GM12878 (cell line): ENCODE measurements around the gene SMPD1. TPM values are rescaled to one million over a fixed set of nuclear protein-coding genes. Genes with fewer than 3 reads are reported as not detected.

Experiments
- ATAC-seq: fragments of 200-7000 bp; cut with Tn5 transposase; 3 replicates; pipeline ENCODE4 v1.9.1; 2020; ENCODE audit warnings: mild to moderate bottlenecking, moderate library complexity
- BruUV-seq: library from RNA; stranded (reverse); fragments of 400-500 nt; replicated peaks from 2 replicates; lab custom pipeline; 2021; lab: Mats Ljungman, UMichigan
- CTCF ChIA-PET: fragments of 300-600 bp; sonication (Branson Sonifier 250); formaldehyde crosslinking; extraction: SDS; loops from one replicate; lab custom pipeline; 2021; ENCODE audit warnings: inconsistent platforms; lab: Yijun Ruan, JAX
- POLR2A ChIA-PET: fragments of 350-600 bp; formaldehyde crosslinking; extraction: SDS; loops from one replicate; lab custom pipeline; 2021; ENCODE audit warnings: inconsistent platforms; lab: Charles Lee
- RAD21 ChIA-PET: fragments of 300-600 bp; sonication (Branson Sonifier 250); formaldehyde crosslinking; loops from one replicate; lab custom pipeline; 2023; ENCODE audit warnings: antibody characterized with exemption; ENCODE audit not compliant: unreplicated experiment; lab: Charles Lee
- SMC1A ChIA-PET: fragments of 300-600 bp; sonication (Branson Sonifier 250); formaldehyde crosslinking; loops from one replicate; lab custom pipeline; 2023; ENCODE audit not compliant: unreplicated experiment, uncharacterized antibody; lab: Charles Lee
- DNase-seq: peaks from one replicate; pipeline ENCODE4 v3.0.0-alpha.2; 2011; ENCODE audit warnings: low read depth, low spot score
- FAIRE-seq: peaks from 3 replicates; lab custom pipeline; 2011; peaks lifted over from hg19 to GRCh38; lab: Jason Lieb, UNC
- H2AFZ ChIP-seq: 2 replicates; pipeline ENCODE4 v1.6.0; 2011; ENCODE audit warnings: low read depth, low read length, control low read depth; ENCODE audit not compliant: control insufficient read depth
- H3K27ac ChIP-seq: 2 replicates; pipeline ENCODE4 v1.5.1; 2011; ENCODE audit warnings: control low read depth; ENCODE audit not compliant: control insufficient read depth, insufficient read depth
- H3K27me3 ChIP-seq, 2 experiments: replicated peaks in 1 of 2; 2 replicates each; pipeline versions ENCODE4 v1.6.0 to v1.6.1; 2011; ENCODE audit warnings: low read length in 1 of 2; ENCODE audit not compliant: control insufficient read depth in 2 of 2, insufficient read depth in 2 of 2
- H3K36me3 ChIP-seq, 2 experiments: 2 replicates each; pipeline ENCODE4 v1.5.1; 2011; ENCODE audit warnings: low read length in 1 of 2; ENCODE audit not compliant: control insufficient read depth in 2 of 2, insufficient read depth in 2 of 2
- H3K4me1 ChIP-seq: 2 replicates; pipeline ENCODE4 v1.6.1; 2011; ENCODE audit warnings: mild to moderate bottlenecking, low read length, moderate library complexity, mixed read lengths; ENCODE audit not compliant: control insufficient read depth, insufficient read depth
- H3K4me2 ChIP-seq: 2 replicates; pipeline ENCODE4 v1.6.0; 2011; ENCODE audit warnings: control low read depth; ENCODE audit not compliant: control insufficient read depth, insufficient read depth
- H3K4me3 ChIP-seq: fragments of 200-600 bp; sonication (generic); 2 replicates; pipeline ENCODE4 v1.5.1; 2016
- H3K79me2 ChIP-seq: 2 replicates; pipeline ENCODE4 v1.6.0; 2011; ENCODE audit warnings: low read length; ENCODE audit not compliant: control insufficient read depth, insufficient read depth
- H3K9ac ChIP-seq: 2 replicates; pipeline ENCODE4 v1.8.0; 2011; ENCODE audit warnings: low read length, control low read depth, mixed read lengths; ENCODE audit not compliant: control insufficient read depth, insufficient read depth
- H3K9me3 ChIP-seq: replicated peaks from 3 replicates; pipeline ENCODE4 v1.5.1; 2011; ENCODE audit warnings: mild to moderate bottlenecking, low read length; ENCODE audit not compliant: control insufficient read depth, insufficient read depth
- H4K20me1 ChIP-seq: 2 replicates; pipeline ENCODE4 v1.6.0; 2011; ENCODE audit not compliant: control insufficient read depth, insufficient read depth
- FOXM1 ChIP-seq: IDR thresholded peaks from 2 replicates; pipeline ENCODE4 v1.6.1; 2012; ENCODE audit warnings: low read depth, mild to moderate bottlenecking, inconsistent platforms, low read length, moderate library complexity
- MEF2B ChIP-seq: fragments of 450-650 bp; IDR thresholded peaks from 2 replicates; pipeline ENCODE4 v1.6.1; 2018; ENCODE audit warnings: mild to moderate bottlenecking, moderate library complexity; ENCODE audit not compliant: partially characterized antibody, poor library complexity, severe bottlenecking
- WGBS: methylation state at CpG from one replicate; pipeline ENCODE4 v1.1.6; 2016; ENCODE audit warnings: low lambda C conversion rate; ENCODE audit not compliant: insufficient replicate concordance, insufficient coverage; ENCODE audit errors: missing lambda C conversion rate; 5-methylcytosine and 5-hydroxymethylcytosine counted together
- in situ Hi-C: fragments of 300-500 bp; cut with MboI; formaldehyde crosslinking; loops from 9 replicates; pipeline ENCODE4 v1.14.3; 2018; ENCODE audit warnings: mixed read lengths
- intact Hi-C: fragments of 100-400 bp; cut with micrococcal nuclease; formaldehyde crosslinking; loops from one replicate; pipeline ENCODE4 v1.14.2; 2022; ENCODE audit not compliant: unreplicated experiment
- polyA plus RNA-seq, 11 experiments: library from polyadenylated mRNA; depleted of rRNA in 4 of 11; unstranded in 6 of 11; stranded (reverse) in 5 of 11; fragments of >200 nt; fragmentation: Nextera tagmentation in 4 of 11; fragmentation: Illumina TruSeq in 1 of 11; extraction: Ambion mirVana in 4 of 11; extraction: Trizol in 1 of 11; gene quantifications; 1 replicate in 1 of 11; 2 replicates in 10 of 11; pipeline versions ENCODE4 v1.2.1 to v1.2.3, GENCODE V29; 2011 to 2016; ENCODE audit warnings: inconsistent platforms in 2 of 11, missing spikeins in 2 of 11, low read depth in 1 of 11
- total RNA-seq, 4 experiments: library from RNA; depleted of rRNA in 3 of 4; stranded (reverse); fragments of >200 nt in 3 of 4; fragmentation: Illumina TruSeq in 1 of 4; extraction: Trizol in 1 of 4; gene quantifications; 2 replicates each; pipeline versions ENCODE4 v1.2.1 to v1.2.3, GENCODE V29; 2013 to 2021
- TF ChIP-seq, protein P1 (sequence below): fragments of 450-650 bp; IDR thresholded peaks from 2 replicates; pipeline ENCODE4 v1.6.1; 2017; ENCODE audit warnings: mild to moderate bottlenecking, moderate library complexity

Gene SMPD1
- total and polyA plus RNA-seq, 10 of the 15 experiments (the other 5 are each of a cell fraction or from before 2014, with no cell fraction given), result 1.4 to 13.7 (median 6.2) TPM

DNA sequence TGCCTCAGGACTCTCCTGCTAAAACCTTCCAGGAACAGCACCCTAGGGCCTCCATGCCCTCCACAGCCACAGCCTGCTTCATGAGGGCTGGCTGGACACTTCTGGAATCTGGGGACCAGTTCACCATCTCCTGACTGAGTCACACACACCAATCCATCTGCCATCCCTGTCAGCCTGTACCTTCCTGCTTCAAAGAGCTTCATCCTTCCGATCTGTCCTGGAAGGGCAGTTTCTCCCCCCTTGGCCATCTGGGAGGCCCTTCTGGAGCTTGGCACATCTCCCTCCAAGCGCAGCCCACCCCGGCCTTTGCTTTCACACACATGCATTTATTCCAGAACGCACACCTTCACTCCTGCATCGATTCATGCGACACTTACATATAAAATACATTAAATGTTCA, 15.6 kb downstream of the SMPD1 start:
- DNase-seq (no peak), ATAC-seq (no peak), FAIRE-seq (no peak)
- TF ChIP-seq, protein P1, sequence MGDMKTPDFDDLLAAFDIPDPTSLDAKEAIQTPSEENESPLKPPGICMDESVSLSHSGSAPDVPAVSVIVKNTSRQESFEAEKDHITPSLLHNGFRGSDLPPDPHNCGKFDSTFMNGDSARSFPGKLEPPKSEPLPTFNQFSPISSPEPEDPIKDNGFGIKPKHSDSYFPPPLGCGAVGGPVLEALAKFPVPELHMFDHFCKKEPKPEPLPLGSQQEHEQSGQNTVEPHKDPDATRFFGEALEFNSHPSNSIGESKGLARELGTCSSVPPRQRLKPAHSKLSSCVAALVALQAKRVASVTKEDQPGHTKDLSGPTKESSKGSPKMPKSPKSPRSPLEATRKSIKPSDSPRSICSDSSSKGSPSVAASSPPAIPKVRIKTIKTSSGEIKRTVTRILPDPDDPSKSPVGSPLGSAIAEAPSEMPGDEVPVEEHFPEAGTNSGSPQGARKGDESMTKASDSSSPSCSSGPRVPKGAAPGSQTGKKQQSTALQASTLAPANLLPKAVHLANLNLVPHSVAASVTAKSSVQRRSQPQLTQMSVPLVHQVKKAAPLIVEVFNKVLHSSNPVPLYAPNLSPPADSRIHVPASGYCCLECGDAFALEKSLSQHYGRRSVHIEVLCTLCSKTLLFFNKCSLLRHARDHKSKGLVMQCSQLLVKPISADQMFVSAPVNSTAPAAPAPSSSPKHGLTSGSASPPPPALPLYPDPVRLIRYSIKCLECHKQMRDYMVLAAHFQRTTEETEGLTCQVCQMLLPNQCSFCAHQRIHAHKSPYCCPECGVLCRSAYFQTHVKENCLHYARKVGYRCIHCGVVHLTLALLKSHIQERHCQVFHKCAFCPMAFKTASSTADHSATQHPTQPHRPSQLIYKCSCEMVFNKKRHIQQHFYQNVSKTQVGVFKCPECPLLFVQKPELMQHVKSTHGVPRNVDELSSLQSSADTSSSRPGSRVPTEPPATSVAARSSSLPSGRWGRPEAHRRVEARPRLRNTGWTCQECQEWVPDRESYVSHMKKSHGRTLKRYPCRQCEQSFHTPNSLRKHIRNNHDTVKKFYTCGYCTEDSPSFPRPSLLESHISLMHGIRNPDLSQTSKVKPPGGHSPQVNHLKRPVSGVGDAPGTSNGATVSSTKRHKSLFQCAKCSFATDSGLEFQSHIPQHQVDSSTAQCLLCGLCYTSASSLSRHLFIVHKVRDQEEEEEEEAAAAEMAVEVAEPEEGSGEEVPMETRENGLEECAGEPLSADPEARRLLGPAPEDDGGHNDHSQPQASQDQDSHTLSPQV, result no peak
- TF ChIP-seq MEF2B (no peak), FOXM1 (no peak)
- H3K9ac ChIP-seq, result no peak overlapping the region
- RAD21 ChIA-PET, result no interaction called here
- POLR2A ChIA-PET, result no interaction called here
- peaks cover 25% of the 10 kb centered on the region for H3K4me1 ChIP-seq
- H3K4me2 ChIP-seq, result no peak overlapping the region
- H3K9me3 ChIP-seq, result no peaks in the 10 kb centered on the region
- SMC1A ChIA-PET, result interaction anchor here (0.7 kb wide), 1 partner anchor 99 kb away, joined by 4 read pairs; no protein-coding TSS in a partner anchor
- H3K79me2 ChIP-seq, result no peaks in the 10 kb centered on the region
- BruUV-seq, result no TSS peak
- H3K36me3 ChIP-seq, result no peaks in the 10 kb centered on the region
- WGBS, result 91% methylated on average over 6 of the region's 6 CpGs
- no peak overlapping the region for H3K27ac ChIP-seq
- no peak overlapping the region for H3K4me3 ChIP-seq
- H2AFZ ChIP-seq, result no peak overlapping the region
- H3K27me3 ChIP-seq, result no peaks in the 10 kb centered on the region
- in situ Hi-C loops (no loop called here), intact Hi-C loops (no loop called here)
- no peaks in the 10 kb centered on the region for H4K20me1 ChIP-seq
- CTCF ChIA-PET, result interaction anchor here (0.6 to 1.2 kb wide), 2 partner anchors 27 to 922 kb away, joined by 3 to 4 read pairs; no protein-coding TSS in a partner anchor
